Transverse colon (tissue), 4 donors: Measurements from ENCODE around the gene SOX8.

ENCODE experiments used
- POLR2A ChIP-seq: fragments of 450-650 bp; IDR thresholded peaks from one replicate; pipeline ENCODE4 v1.6.1; 2016; ENCODE audit warnings: antibody characterized with exemption, mild to moderate bottlenecking, moderate library complexity
- POLR2AphosphoS5 ChIP-seq, 3 donors: sonication (generic); formaldehyde crosslinking; IDR thresholded peaks; one replicate each; pipeline ENCODE4 v1.6.1; 2016; ENCODE audit warnings: antibody characterized with exemption in 3 of 3
- TF ChIP-seq, protein P1 (sequence below), 5 experiments: fragments of 200-600 bp in 3 of 5; fragments of 450-650 bp in 2 of 5; sonication (generic) in 3 of 5; IDR thresholded peaks; 1 replicate in 2 of 5; 2 replicates in 3 of 5; pipeline ENCODE4 v1.5.1; 2016 to 2017; ENCODE audit warnings: antibody characterized with exemption in 5 of 5, inconsistent platforms in 3 of 5, mild to moderate bottlenecking in 2 of 5, moderate library complexity in 1 of 5

DNA sequence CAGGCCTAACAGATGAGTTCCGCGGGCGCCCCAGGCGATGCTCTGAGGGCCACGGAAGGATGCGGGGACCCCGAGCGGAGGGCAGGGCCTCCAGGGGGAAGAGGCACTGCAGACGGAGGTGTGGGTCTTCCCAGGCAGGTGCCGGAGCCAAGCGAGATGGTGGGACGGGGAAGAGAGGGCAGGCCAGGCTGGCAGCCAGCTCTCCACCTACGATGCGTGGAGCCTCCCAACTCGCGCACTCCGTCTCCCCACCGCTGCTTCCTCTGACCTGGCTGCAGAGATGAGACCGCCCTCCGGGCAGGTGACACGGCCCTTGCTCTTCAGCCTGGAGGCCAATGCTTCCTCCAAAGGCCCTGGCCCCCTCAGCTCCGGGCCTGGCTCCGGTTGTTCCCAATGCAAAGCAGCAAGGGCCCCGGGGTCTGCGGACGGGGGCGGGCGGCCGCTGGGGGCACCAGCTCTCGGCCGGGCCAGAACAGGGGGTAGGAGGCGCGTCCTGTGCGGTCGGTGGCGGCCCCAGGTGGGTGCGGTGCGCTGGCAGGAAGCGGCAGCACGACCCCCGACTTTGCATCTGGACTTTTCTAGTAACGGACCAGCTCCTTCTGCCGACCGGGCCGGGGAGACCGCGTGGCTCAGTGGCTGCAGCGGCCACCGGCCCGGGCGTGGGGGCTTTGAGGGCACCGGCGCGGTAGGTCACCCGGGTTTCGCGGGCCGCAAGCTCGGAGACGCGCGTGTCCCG is 1.5 kb upstream of the SOX8 start:
- TF ChIP-seq, protein P1, sequence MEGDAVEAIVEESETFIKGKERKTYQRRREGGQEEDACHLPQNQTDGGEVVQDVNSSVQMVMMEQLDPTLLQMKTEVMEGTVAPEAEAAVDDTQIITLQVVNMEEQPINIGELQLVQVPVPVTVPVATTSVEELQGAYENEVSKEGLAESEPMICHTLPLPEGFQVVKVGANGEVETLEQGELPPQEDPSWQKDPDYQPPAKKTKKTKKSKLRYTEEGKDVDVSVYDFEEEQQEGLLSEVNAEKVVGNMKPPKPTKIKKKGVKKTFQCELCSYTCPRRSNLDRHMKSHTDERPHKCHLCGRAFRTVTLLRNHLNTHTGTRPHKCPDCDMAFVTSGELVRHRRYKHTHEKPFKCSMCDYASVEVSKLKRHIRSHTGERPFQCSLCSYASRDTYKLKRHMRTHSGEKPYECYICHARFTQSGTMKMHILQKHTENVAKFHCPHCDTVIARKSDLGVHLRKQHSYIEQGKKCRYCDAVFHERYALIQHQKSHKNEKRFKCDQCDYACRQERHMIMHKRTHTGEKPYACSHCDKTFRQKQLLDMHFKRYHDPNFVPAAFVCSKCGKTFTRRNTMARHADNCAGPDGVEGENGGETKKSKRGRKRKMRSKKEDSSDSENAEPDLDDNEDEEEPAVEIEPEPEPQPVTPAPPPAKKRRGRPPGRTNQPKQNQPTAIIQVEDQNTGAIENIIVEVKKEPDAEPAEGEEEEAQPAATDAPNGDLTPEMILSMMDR (IDR thresholded peaks at IDR 0.05): no peak
- TF ChIP-seq POLR2AphosphoS5 (IDR thresholded peaks at IDR 0.05) (no peak), POLR2A (no peak)
